CD4-positive, alpha-beta T cell (primary cell): ENCODE measurements around the gene C1GALT1. TPM values are rescaled to one million over a fixed set of nuclear protein-coding genes. Genes with fewer than 3 reads are reported as not detected.

Source experiments
- ATAC-seq: fragments of 200-7000 bp; cut with Tn5 transposase; one replicate; pipeline ENCODE4 v1.10.0; 2022; ENCODE audit warnings: mild to moderate bottlenecking; ENCODE audit not compliant: poor library complexity
- CTCF ChIA-PET: fragments of 350-600 bp; sonication (Branson Sonifier 250); formaldehyde crosslinking; loops from one replicate; lab custom pipeline; 2021; ENCODE audit warnings: antibody characterized with exemption, inconsistent platforms; lab: Charles Lee
- POLR2A ChIA-PET: fragments of 350-600 bp; sonication (Branson Sonifier 250); formaldehyde crosslinking; loops from one replicate; lab custom pipeline; 2021; ENCODE audit warnings: antibody characterized with exemption, inconsistent platforms; lab: Charles Lee
- DNase-seq, 14 experiments: peaks; one replicate each; pipeline ENCODE4 v3.0.0-alpha.2; 2013 to 2020; ENCODE audit warnings: mixed read lengths in 2 of 14
- H3K27ac ChIP-seq, 2 donors: one replicate each; pipeline versions ENCODE4 v1.5.1 to v1.7.0; 2013; ENCODE audit warnings: low read length in 2 of 2, low read depth in 1 of 2, mild to moderate bottlenecking in 1 of 2
- H3K27me3 ChIP-seq, 2 experiments: 1 replicate in 1 of 2; 2 replicates in 1 of 2; pipeline versions ENCODE4 v1.6.1 to v1.7.0; 2013; ENCODE audit warnings: low read length in 2 of 2, control low read depth in 1 of 2, mild to moderate bottlenecking in 1 of 2, moderate library complexity in 1 of 2; ENCODE audit not compliant: insufficient read depth in 2 of 2, control insufficient read depth in 1 of 2
- H3K36me3 ChIP-seq: one replicate; pipeline ENCODE4 v1.6.1; 2013; ENCODE audit warnings: low read length, control low read depth; ENCODE audit not compliant: insufficient read depth
- H3K4me1 ChIP-seq: one replicate; pipeline ENCODE4 v1.6.1; 2013; ENCODE audit warnings: low read length, control low read depth; ENCODE audit not compliant: insufficient read depth
- H3K4me3 ChIP-seq: one replicate; pipeline ENCODE4 v1.5.1; 2013; ENCODE audit warnings: mild to moderate bottlenecking, low read length, moderate library complexity
- H3K9me3 ChIP-seq, 2 experiments: 1 replicate in 1 of 2; 2 replicates in 1 of 2; pipeline versions ENCODE4 v1.6.1 to v1.7.0; 2013; ENCODE audit warnings: low read length in 2 of 2, mild to moderate bottlenecking in 2 of 2, control low read depth in 1 of 2, moderate library complexity in 1 of 2; ENCODE audit not compliant: control insufficient read depth in 1 of 2, insufficient read depth in 1 of 2
- H3K27ac Mint-ChIP-seq: one replicate; pipeline ENCODE4 v1.8.0; 2020; ENCODE audit warnings: mixed read lengths
- H3K27me3 Mint-ChIP-seq: one replicate; pipeline ENCODE4 v1.8.0; 2021; ENCODE audit warnings: mixed read lengths
- H3K36me3 Mint-ChIP-seq: one replicate; pipeline ENCODE4 v1.8.0; 2021; ENCODE audit warnings: low read depth, mixed read lengths
- H3K4me1 Mint-ChIP-seq: one replicate; pipeline ENCODE4 v1.8.0; 2021; ENCODE audit warnings: low read depth, mixed read lengths
- H3K4me3 Mint-ChIP-seq: one replicate; pipeline ENCODE4 v1.8.0; 2020; ENCODE audit warnings: mild to moderate bottlenecking, mixed read lengths
- H3K9me3 Mint-ChIP-seq: one replicate; pipeline ENCODE4 v1.8.0; 2020; ENCODE audit warnings: mixed read lengths
- CTCF ChIP-seq: fragments of 200-600 bp; IDR thresholded peaks from one replicate; pipeline ENCODE4 v1.8.0; 2022; ENCODE audit warnings: antibody characterized with exemption, mild to moderate bottlenecking
- intact Hi-C, 2 experiments: fragments of 100-400 bp; cut with DNase I in 1 of 2; cut with micrococcal nuclease in 1 of 2; formaldehyde crosslinking; loops; one replicate each; pipeline versions ENCODE4 v1.15.1 to v1.9.0; 2023 to 2025; cut with DNase I, micrococcal nuclease
- total RNA-seq, 174 experiments: library from RNA in 2 of 174; stranded (reverse) in 2 of 174; gene quantifications; one replicate each; pipeline ENCODE4 v1.2.3 and lab custom pipeline; 2021 to 2026

Gene C1GALT1
- total RNA-seq, 2 experiments from 2014 or later = 49.4 to 51.9 TPM

GRCh38 chr7:7210475-7211237 lies 28.3 kb downstream of the C1GALT1 start:
- POLR2A ChIA-PET = interaction anchor here (0.9 to 1.7 kb wide), 2 partner anchors 9 to 29 kb away, joined by 3 to 4 read pairs; partner anchors contain the start of gene C1GALT1
- H3K4me3 ChIP-seq = no peak overlapping the region
- H3K27me3 ChIP-seq = no peaks in the 10 kb centered on the region
- no peaks in the 10 kb centered on the region for H3K9me3 ChIP-seq
- Mint-ChIP-seq H3K27me3 (no peaks in the 10 kb centered on the region), H3K4me1 (peaks cover 67% of the 10 kb centered on the region), H3K27ac (no peak overlapping the region), H3K36me3 (peaks cover 64% of the 10 kb centered on the region), H3K4me3 (no peak overlapping the region), H3K9me3 (peaks cover 3% of the 10 kb centered on the region)
- DNase-seq = no peak
- peaks cover 9% of the 10 kb centered on the region for H3K36me3 ChIP-seq
- no peak for ATAC-seq
- intact Hi-C loops = no loop called here
- H3K27ac ChIP-seq = no peak overlapping the region
- CTCF ChIA-PET = no interaction called here
- no peak for TF ChIP-seq CTCF
- H3K4me1 ChIP-seq = no peaks in the 10 kb centered on the region

GRCh38 chr7:7212612-7213011 lies 30.3 kb downstream of the C1GALT1 start:
- H3K36me3 ChIP-seq = peaks cover 27% of the 10 kb centered on the region
- peaks cover 55% of the 10 kb centered on the region for H3K4me1 Mint-ChIP-seq
- no peak for TF ChIP-seq CTCF
- H3K36me3 Mint-ChIP-seq = peaks cover 74% of the 10 kb centered on the region
- no peaks in the 10 kb centered on the region for H3K9me3 ChIP-seq
- POLR2A ChIA-PET = no interaction called here
- no peak overlapping the region for H3K4me3 ChIP-seq
- H3K27ac Mint-ChIP-seq = no peak overlapping the region
- CTCF ChIA-PET = no interaction called here
- intact Hi-C loops = no loop called here
- H3K27ac ChIP-seq = no peak overlapping the region
- ATAC-seq (no peak), DNase-seq (no peak)
- H3K4me1 ChIP-seq = no peaks in the 10 kb centered on the region
- H3K27me3 Mint-ChIP-seq = no peaks in the 10 kb centered on the region
- H3K27me3 ChIP-seq = no peaks in the 10 kb centered on the region
- H3K9me3 Mint-ChIP-seq = no peaks in the 10 kb centered on the region
- H3K4me3 Mint-ChIP-seq = no peak overlapping the region

GRCh38 chr7:7214398-7215347 lies 32.3 kb downstream of the C1GALT1 start:
- CTCF ChIA-PET = no interaction called here
- no peak overlapping the region for H3K4me3 Mint-ChIP-seq

More at GRCh38 chr7:7214398-7215347, 32.3 kb downstream of the C1GALT1 start:
- no peak for DNase-seq
- Mint-ChIP-seq H3K9me3 (no peaks in the 10 kb centered on the region), H3K4me1 (peaks cover 42% of the 10 kb centered on the region), H3K27ac (no peak overlapping the region), H3K27me3 (no peaks in the 10 kb centered on the region), H3K36me3 (peaks cover 76% of the 10 kb centered on the region)
- H3K36me3 ChIP-seq = peaks cover 37% of the 10 kb centered on the region
- POLR2A ChIA-PET = interaction anchor here (1.0 kb wide), 1 partner anchor 13 kb away, joined by 3 read pairs; no protein-coding TSS in a partner anchor
- H3K4me3 ChIP-seq = no peak overlapping the region
- no peak for ATAC-seq
- intact Hi-C loops = loop anchor here in 1 of 2 experiments (5.0 kb wide), 1 partner anchor 32 kb away; the partner anchor contains the start of gene C1GALT1
- no peaks in the 10 kb centered on the region for H3K4me1 ChIP-seq
- no peak for TF ChIP-seq CTCF
- H3K27me3 ChIP-seq = no peaks in the 10 kb centered on the region
- H3K27ac ChIP-seq = no peak overlapping the region
- H3K9me3 ChIP-seq = no peaks in the 10 kb centered on the region
